ENCODE data around the gene KMT2D. TPM values are rescaled to one million over a fixed set of nuclear protein-coding genes. Genes with fewer than 3 reads are reported as not detected.

The KMT2D gene
- total and polyA plus RNA-seq, 2 donors (not counting 3 experiments of a cell fraction or from before 2014, with no cell fraction given) = 15.1 to 120 TPM

DNA sequence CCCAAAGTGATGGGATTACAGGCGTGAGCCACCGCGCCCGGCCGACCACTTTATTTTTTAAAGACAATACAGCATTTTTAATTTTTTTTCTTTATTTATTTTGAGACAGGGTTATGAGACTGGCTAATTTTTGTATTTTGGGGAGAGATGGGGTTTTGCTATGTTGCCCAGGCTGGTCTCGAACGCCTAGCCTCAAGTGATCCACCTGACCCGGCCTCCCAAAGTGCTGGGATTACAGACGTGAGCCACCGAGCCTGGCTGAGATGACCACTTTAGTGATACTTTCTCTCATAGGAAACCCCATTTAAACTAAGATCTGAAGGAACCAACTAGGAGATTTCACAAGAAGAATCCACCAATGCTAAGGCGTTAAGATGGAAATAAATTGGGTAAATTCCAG is 10.4 kb upstream of the KMT2D start:
- BruUV-seq (replicated peaks) = no TSS peak

More for the DNA sequence above, 10.4 kb upstream of the KMT2D start:
- CTCF ChIA-PET = interaction anchor here (1.0 to 2.3 kb wide), 2 partner anchors 17 to 24 kb away, joined by 3 to 24 read pairs; partner anchors contain the start of gene DHH
- Histone ChIP-seq H3K27ac (ENCODE audit: insufficient read depth, low read depth, low read length) (no peak overlapping the region), H3K4me3 (replicated peaks in 1 of 3; ENCODE audit: insufficient read depth in 1 of 3, low read depth in 1 of 3, low read length in 3 of 3) (no peak overlapping the region), H2AFZ (ENCODE audit: low read depth, low read length) (no peak overlapping the region), H3K36me3 (ENCODE audit: control insufficient read depth in 2 of 2, extremely low read depth in 1 of 2, insufficient read depth in 2 of 2, low read length in 2 of 2) (no peaks in the 10 kb centered on the region), H3K4me2 (ENCODE audit: insufficient read depth, low read length) (no peak overlapping the region), H3K27me3 (ENCODE audit: control insufficient read depth in 2 of 2, insufficient read depth in 2 of 2, low read length in 2 of 2) (no peaks in the 10 kb centered on the region), H4K20me1 (replicated peaks; ENCODE audit: control insufficient read depth, extremely low read depth, insufficient read depth, low read length) (no peaks in the 10 kb centered on the region), H3K4me1 (ENCODE audit: control insufficient read depth, extremely low read depth, insufficient read depth, low read length) (peaks cover 12% of the 10 kb centered on the region), H3K9ac (replicated peaks; ENCODE audit: extremely low read depth, insufficient read depth, low read length) (no peak overlapping the region), H3K9me1 (replicated peaks; ENCODE audit: control insufficient read depth, extremely low read depth, insufficient read depth, low read length) (no peaks in the 10 kb centered on the region), H3K79me2 (ENCODE audit: control insufficient read depth, insufficient read depth, low read length) (no peaks in the 10 kb centered on the region), H3K9me3 (replicated peaks; ENCODE audit: control insufficient read depth, insufficient read depth, low read length) (no peaks in the 10 kb centered on the region)
- DNase-seq (ENCODE audit: low read depth, low spot score) (no peak), FAIRE-seq (no peak)
- POLR2A ChIA-PET = interaction anchor here (0.6 kb wide), 1 partner anchor 11 kb away, joined by 3 read pairs; no protein-coding TSS in a partner anchor
- intact Hi-C loops (cut with micrococcal nuclease) = loop anchor here (1.0 kb wide), 1 partner anchor 22 kb away; no protein-coding TSS in a partner anchor
- dilution Hi-C loops (cut with MboI; ENCODE audit: extremely low pct_ligation_motif_present, low sequenced_read_pairs) = no loop called here
- no peak for TF ChIP-seq MYC (IDR thresholded peaks at IDR 0.05; ENCODE audit: low read depth, low read length)
- no peak for TF ChIP-seq JUN (IDR thresholded peaks at IDR 0.05; ENCODE audit: borderline replicate concordance, insufficient read depth, insufficient read length, low read depth)
- TF ChIP-seq POLR2AphosphoS5 (IDR thresholded peaks at IDR 0.05; ENCODE audit: insufficient read depth, low read depth, low read length) = no peak
- TF ChIP-seq FOS (IDR thresholded peaks at IDR 0.05; ENCODE audit: borderline replicate concordance, insufficient read depth, low read length) = no peak
- TF ChIP-seq, protein P1, sequence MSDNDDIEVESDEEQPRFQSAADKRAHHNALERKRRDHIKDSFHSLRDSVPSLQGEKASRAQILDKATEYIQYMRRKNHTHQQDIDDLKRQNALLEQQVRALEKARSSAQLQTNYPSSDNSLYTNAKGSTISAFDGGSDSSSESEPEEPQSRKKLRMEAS (IDR thresholded peaks at IDR 0.05; ENCODE audit: insufficient read depth, insufficient read length) = no peak
- no peak for TF ChIP-seq GATA2 (IDR thresholded peaks at IDR 0.05; ENCODE audit: insufficient read depth, insufficient read length, low read depth, low read length)
- TF ChIP-seq POLR2A (IDR thresholded peaks at IDR 0.05; ENCODE audit: low read depth, low read length) = no peak
- TF ChIP-seq EZH2 (IDR thresholded peaks at IDR 0.05; ENCODE audit: borderline replicate concordance, low read depth, low read length, severe bottlenecking) = no peak
- TF ChIP-seq, protein P2, sequence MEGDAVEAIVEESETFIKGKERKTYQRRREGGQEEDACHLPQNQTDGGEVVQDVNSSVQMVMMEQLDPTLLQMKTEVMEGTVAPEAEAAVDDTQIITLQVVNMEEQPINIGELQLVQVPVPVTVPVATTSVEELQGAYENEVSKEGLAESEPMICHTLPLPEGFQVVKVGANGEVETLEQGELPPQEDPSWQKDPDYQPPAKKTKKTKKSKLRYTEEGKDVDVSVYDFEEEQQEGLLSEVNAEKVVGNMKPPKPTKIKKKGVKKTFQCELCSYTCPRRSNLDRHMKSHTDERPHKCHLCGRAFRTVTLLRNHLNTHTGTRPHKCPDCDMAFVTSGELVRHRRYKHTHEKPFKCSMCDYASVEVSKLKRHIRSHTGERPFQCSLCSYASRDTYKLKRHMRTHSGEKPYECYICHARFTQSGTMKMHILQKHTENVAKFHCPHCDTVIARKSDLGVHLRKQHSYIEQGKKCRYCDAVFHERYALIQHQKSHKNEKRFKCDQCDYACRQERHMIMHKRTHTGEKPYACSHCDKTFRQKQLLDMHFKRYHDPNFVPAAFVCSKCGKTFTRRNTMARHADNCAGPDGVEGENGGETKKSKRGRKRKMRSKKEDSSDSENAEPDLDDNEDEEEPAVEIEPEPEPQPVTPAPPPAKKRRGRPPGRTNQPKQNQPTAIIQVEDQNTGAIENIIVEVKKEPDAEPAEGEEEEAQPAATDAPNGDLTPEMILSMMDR (IDR thresholded peaks at IDR 0.05; ENCODE audit: extremely low read depth in 1 of 2, insufficient read depth in 1 of 2, low read depth in 1 of 2, low read length in 2 of 2) = no peak

Data from endothelial cell of umbilical vein (primary cell).